ENCODE measurements around the gene UBA3. TPM values are rescaled to one million over a fixed set of nuclear protein-coding genes. Genes with fewer than 3 reads are reported as not detected.

The UBA3 gene
- total RNA-seq, 1 experiment from 2014 or later = 45.6 TPM

- ATAC-seq (no peak), DNase-seq (ENCODE audit: low read depth, low spot score) (no peak)
- no peak overlapping the region for H3K9ac ChIP-seq (ENCODE audit: low read length)
- no peaks in the 10 kb centered on the region for H3K9me3 ChIP-seq (ENCODE audit: control insufficient read depth in 1 of 2, insufficient read depth in 1 of 2, low read depth in 1 of 2, low read length in 2 of 2)
- H3K4me2 ChIP-seq (ENCODE audit: low read length) = no peak overlapping the region
- CTCF ChIA-PET = interaction anchor here (0.8 kb wide), 1 partner anchor 88 kb away, joined by 3 read pairs; no protein-coding TSS in a partner anchor
- H4K20me1 ChIP-seq (ENCODE audit: insufficient read depth) = 0 out of 2 replicates have a peak, but pooled peaks cover 3% of the 10 kb centered on the region
- RAD21 ChIA-PET (ENCODE audit: low non-redundant PET in 1 of 2, low total read pairs in 2 of 2, uncharacterized antibody in 2 of 2, unreplicated experiment in 2 of 2) = no interaction called here
- peaks cover 12 to 32% of the 10 kb centered on the region in 2 experiments for H3K36me3 ChIP-seq (ENCODE audit: control insufficient read depth in 1 of 2, insufficient read depth in 2 of 2, low read length in 2 of 2)
- no peaks in the 10 kb centered on the region for H3K9me2 ChIP-seq (ENCODE audit: insufficient read depth)
- no peaks in the 10 kb centered on the region for H3K4me1 ChIP-seq (ENCODE audit: control insufficient read depth in 1 of 2, insufficient read depth in 2 of 2, low read length in 2 of 2)
- H3K27me3 ChIP-seq (ENCODE audit: insufficient read depth, low read length) = no peaks in the 10 kb centered on the region
- intact Hi-C loops (cut with micrococcal nuclease) = no loop called here
- no TSS peak for BruUV-seq (replicated peaks)
- no peak overlapping the region for H3K4me3 ChIP-seq (replicated peaks in 1 of 2; ENCODE audit: low read depth in 1 of 2, low read length in 2 of 2)
- TF ChIP-seq ZNF274 (IDR thresholded peaks at IDR 0.05; ENCODE audit: low read depth, low read length) (no peak), SRF (IDR thresholded peaks at IDR 0.05; ENCODE audit: low read depth) (no peak), CTCF (IDR thresholded peaks at IDR 0.05 in 2 of 3, conservative IDR thresholded peaks at IDR 0.05 in 1 of 3; ENCODE audit: borderline replicate concordance in 1 of 3, insufficient read depth in 1 of 3, low read depth in 2 of 3, low read length in 2 of 3) (no peak), FOSL1 (IDR thresholded peaks at IDR 0.05; ENCODE audit: low read depth) (no peak), SIN3A (IDR thresholded peaks at IDR 0.05; ENCODE audit: low read depth) (no peak), CEBPB (IDR thresholded peaks at IDR 0.05; ENCODE audit: low read depth) (no peak), RAD21 (IDR thresholded peaks at IDR 0.05; ENCODE audit: low read depth) (no peak), YY1 (IDR thresholded peaks at IDR 0.05; ENCODE audit: extremely low read depth, insufficient replicate concordance, low read depth, low read length) (no peak), EZH2 (IDR thresholded peaks at IDR 0.05) (no peak), ATF3 (IDR thresholded peaks at IDR 0.05) (no peak), TCF7L2 (IDR thresholded peaks at IDR 0.05; ENCODE audit: borderline replicate concordance, extremely low read depth, insufficient read depth, insufficient read length) (no peak), CBX3 (IDR thresholded peaks at IDR 0.05; ENCODE audit: low read depth) (no peak), POLR2A (IDR thresholded peaks at IDR 0.05; ENCODE audit: borderline replicate concordance, extremely low read depth, insufficient read depth, insufficient read length) (no peak), ELF1 (IDR thresholded peaks at IDR 0.05; ENCODE audit: borderline replicate concordance, low read depth) (no peak), ZFX (IDR thresholded peaks at IDR 0.05) (no peak), JUND (IDR thresholded peaks at IDR 0.05) (no peak)
- TF ChIP-seq, protein P1, sequence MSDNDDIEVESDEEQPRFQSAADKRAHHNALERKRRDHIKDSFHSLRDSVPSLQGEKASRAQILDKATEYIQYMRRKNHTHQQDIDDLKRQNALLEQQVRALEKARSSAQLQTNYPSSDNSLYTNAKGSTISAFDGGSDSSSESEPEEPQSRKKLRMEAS (IDR thresholded peaks at IDR 0.05) = no peak
- H2AFZ ChIP-seq (ENCODE audit: low read depth, low read length, poor library complexity, severe bottlenecking) = no peak overlapping the region
- no peak overlapping the region for H3K27ac ChIP-seq (ENCODE audit: low read depth, low read length)
- no peaks in the 10 kb centered on the region for H3K79me2 ChIP-seq (ENCODE audit: insufficient read depth, low read length)
- POLR2A ChIA-PET = no interaction called here
These were observed 59.3 kb downstream of the UBA3 start for GRCh38 chr3:69020857-69021256.

Measured in HCT116 (cell line).